ENCODE measurements around the gene XCL1. TPM values are rescaled to one million over a fixed set of nuclear protein-coding genes. Genes with fewer than 3 reads are reported as not detected.

Gene XCL1
- total RNA-seq, 1 experiment from 2014 or later: not detected

DNA sequence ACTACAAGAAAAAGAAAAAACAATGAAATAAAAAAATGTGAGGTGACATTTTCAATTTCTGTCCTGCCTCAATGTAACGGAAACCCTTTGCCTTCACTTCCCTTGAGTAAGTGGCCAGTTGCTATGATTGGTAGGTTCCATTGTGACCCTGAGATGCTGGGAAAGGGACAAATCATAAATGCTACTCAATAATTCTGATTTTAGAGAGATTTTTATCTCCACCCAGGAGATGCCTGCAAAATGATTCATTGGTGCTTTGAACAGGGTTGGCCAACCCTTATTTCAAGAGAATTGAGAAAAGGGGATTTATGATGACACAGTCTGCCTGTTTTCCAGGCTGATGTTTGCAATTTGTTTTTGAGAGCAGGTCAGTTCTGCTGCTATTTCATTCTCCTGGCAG lies 22.5 kb downstream of the XCL1 start:
- intact Hi-C loops (cut with micrococcal nuclease): no loop called here
- Histone ChIP-seq H3K9me2 (ENCODE audit: insufficient read depth) (no peaks in the 10 kb centered on the region), H3K36me3 (ENCODE audit: control insufficient read depth in 1 of 2, insufficient read depth in 2 of 2, low read length in 2 of 2) (no peaks in the 10 kb centered on the region), H3K27ac (ENCODE audit: low read depth, low read length) (no peak overlapping the region), H3K9ac (ENCODE audit: low read length) (no peak overlapping the region), H4K20me1 (ENCODE audit: insufficient read depth) (no peaks in the 10 kb centered on the region), H3K9me3 (ENCODE audit: control insufficient read depth in 1 of 2, insufficient read depth in 1 of 2, low read depth in 1 of 2, low read length in 2 of 2) (no peaks in the 10 kb centered on the region), H3K4me1 (ENCODE audit: control insufficient read depth in 1 of 2, insufficient read depth in 2 of 2, low read length in 2 of 2) (no peaks in the 10 kb centered on the region), H3K79me2 (ENCODE audit: insufficient read depth, low read length) (no peaks in the 10 kb centered on the region), H2AFZ (ENCODE audit: low read depth, low read length, poor library complexity, severe bottlenecking) (no peak overlapping the region), H3K4me3 (replicated peaks in 1 of 2; ENCODE audit: low read depth in 1 of 2, low read length in 2 of 2) (no peak overlapping the region), H3K27me3 (ENCODE audit: insufficient read depth, low read length) (no peaks in the 10 kb centered on the region), H3K4me2 (ENCODE audit: low read length) (no peak overlapping the region)
- POLR2A ChIA-PET: no interaction called here
- RAD21 ChIA-PET (ENCODE audit: low non-redundant PET in 1 of 2, low total read pairs in 2 of 2, uncharacterized antibody in 2 of 2, unreplicated experiment in 2 of 2): no interaction called here
- no peak for DNase-seq (ENCODE audit: low read depth, low spot score)
- no peak for ATAC-seq
- CTCF ChIA-PET: interaction anchor here (1.7 to 2.3 kb wide), 2 partner anchors 11 to 160 kb away, joined by 5 to 8 read pairs; no protein-coding TSS in a partner anchor
- no peak for TF ChIP-seq RAD21 (IDR thresholded peaks at IDR 0.05; ENCODE audit: low read depth)
- no peak for TF ChIP-seq SP1 (IDR thresholded peaks at IDR 0.05; ENCODE audit: low read depth)
- no peak for TF ChIP-seq ZNF274 (IDR thresholded peaks at IDR 0.05; ENCODE audit: low read depth, low read length)
- no peak for TF ChIP-seq EZH2 (IDR thresholded peaks at IDR 0.05)
- no peak for TF ChIP-seq EZH2phosphoT487 (IDR thresholded peaks at IDR 0.05; ENCODE audit: borderline replicate concordance)
- TF ChIP-seq ZFX (IDR thresholded peaks at IDR 0.05): no peak
- TF ChIP-seq CEBPB (IDR thresholded peaks at IDR 0.05; ENCODE audit: low read depth): no peak
- TF ChIP-seq EGR1 (IDR thresholded peaks at IDR 0.05; ENCODE audit: low read depth): no peak
- TF ChIP-seq, protein P1, sequence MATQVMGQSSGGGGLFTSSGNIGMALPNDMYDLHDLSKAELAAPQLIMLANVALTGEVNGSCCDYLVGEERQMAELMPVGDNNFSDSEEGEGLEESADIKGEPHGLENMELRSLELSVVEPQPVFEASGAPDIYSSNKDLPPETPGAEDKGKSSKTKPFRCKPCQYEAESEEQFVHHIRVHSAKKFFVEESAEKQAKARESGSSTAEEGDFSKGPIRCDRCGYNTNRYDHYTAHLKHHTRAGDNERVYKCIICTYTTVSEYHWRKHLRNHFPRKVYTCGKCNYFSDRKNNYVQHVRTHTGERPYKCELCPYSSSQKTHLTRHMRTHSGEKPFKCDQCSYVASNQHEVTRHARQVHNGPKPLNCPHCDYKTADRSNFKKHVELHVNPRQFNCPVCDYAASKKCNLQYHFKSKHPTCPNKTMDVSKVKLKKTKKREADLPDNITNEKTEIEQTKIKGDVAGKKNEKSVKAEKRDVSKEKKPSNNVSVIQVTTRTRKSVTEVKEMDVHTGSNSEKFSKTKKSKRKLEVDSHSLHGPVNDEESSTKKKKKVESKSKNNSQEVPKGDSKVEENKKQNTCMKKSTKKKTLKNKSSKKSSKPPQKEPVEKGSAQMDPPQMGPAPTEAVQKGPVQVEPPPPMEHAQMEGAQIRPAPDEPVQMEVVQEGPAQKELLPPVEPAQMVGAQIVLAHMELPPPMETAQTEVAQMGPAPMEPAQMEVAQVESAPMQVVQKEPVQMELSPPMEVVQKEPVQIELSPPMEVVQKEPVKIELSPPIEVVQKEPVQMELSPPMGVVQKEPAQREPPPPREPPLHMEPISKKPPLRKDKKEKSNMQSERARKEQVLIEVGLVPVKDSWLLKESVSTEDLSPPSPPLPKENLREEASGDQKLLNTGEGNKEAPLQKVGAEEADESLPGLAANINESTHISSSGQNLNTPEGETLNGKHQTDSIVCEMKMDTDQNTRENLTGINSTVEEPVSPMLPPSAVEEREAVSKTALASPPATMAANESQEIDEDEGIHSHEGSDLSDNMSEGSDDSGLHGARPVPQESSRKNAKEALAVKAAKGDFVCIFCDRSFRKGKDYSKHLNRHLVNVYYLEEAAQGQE (IDR thresholded peaks at IDR 0.05; ENCODE audit: low read depth): no peak
- no peak for TF ChIP-seq POLR2AphosphoS5 (IDR thresholded peaks at IDR 0.05; ENCODE audit: low read depth, low read length)
- no peak for TF ChIP-seq FOSL1 (IDR thresholded peaks at IDR 0.05; ENCODE audit: low read depth)
- BruUV-seq (replicated peaks): no TSS peak
